K562 (cell line): ENCODE results near the gene KCNB1. TPM values are rescaled to one million over a fixed set of nuclear protein-coding genes. Genes with fewer than 3 reads are reported as not detected.

Source experiments
- ATAC-seq: fragments of 200-7000 bp; cut with Tn5 transposase; 3 replicates; pipeline ENCODE4 v1.9.1; 2020; ENCODE audit warnings: moderate library complexity
- BruUV-seq: library from RNA; stranded (reverse); fragments of 400-500 nt; replicated peaks from 2 replicates; lab custom pipeline; 2021; lab: Mats Ljungman, UMichigan
- CTCF ChIA-PET: fragments of 300-600 bp; formaldehyde crosslinking; extraction: SDS; loops from one replicate; lab custom pipeline; 2021; ENCODE audit warnings: low intra/inter-chr PET ratio; lab: Yijun Ruan, JAX
- POLR2A ChIA-PET: fragments of 300-600, 350-650 bp; sonication (Branson Sonifier 250); formaldehyde crosslinking; extraction: SDS; loops from one replicate; lab custom pipeline; 2021; ENCODE audit warnings: antibody characterized with exemption, inconsistent platforms; lab: Yijun Ruan, JAX
- DNase-seq, 4 experiments: peaks; one replicate each; pipeline versions ENCODE4 v3.0.0 to v3.0.0-alpha.2; 2011 to 2018; ENCODE audit warnings: low spot score in 3 of 4, mixed read lengths in 3 of 4; ENCODE audit errors: extremely low read depth in 1 of 4
- FAIRE-seq: peaks from 2 replicates; lab custom pipeline; 2011; peaks lifted over from hg19 to GRCh38; lab: Jason Lieb, UNC
- H2AFZ ChIP-seq: 2 replicates; pipeline ENCODE4 v1.6.0; 2011; ENCODE audit warnings: low read depth, low read length, control low read depth, inconsistent platforms
- H3K27ac ChIP-seq: fragments of 200-600 bp; 3 replicates; pipeline ENCODE4 v1.8.0; 2011; ENCODE audit warnings: low read depth, mild to moderate bottlenecking, control low read depth, inconsistent platforms, low read length, moderate library complexity, mixed read lengths; ENCODE audit errors: extremely low read depth
- H3K27me3 ChIP-seq, 2 experiments: fragments of 300-600 bp in 1 of 2; 2 replicates in 1 of 2; 3 replicates in 1 of 2; pipeline versions ENCODE4 v1.6.0 to v1.8.0; 2011; ENCODE audit warnings: inconsistent platforms in 2 of 2, low read length in 2 of 2, mild to moderate bottlenecking in 1 of 2, mixed read lengths in 1 of 2, moderate library complexity in 1 of 2; ENCODE audit not compliant: control insufficient read depth in 2 of 2, insufficient read depth in 2 of 2
- H3K36me3 ChIP-seq: fragments of 300-600 bp; 3 replicates; pipeline ENCODE4 v1.8.0; 2011; ENCODE audit warnings: mild to moderate bottlenecking, low read length, inconsistent platforms; ENCODE audit not compliant: control insufficient read depth, insufficient read depth
- H3K4me1 ChIP-seq, 2 experiments: fragments of 200-600 bp in 1 of 2; replicated peaks in 1 of 2; 2 replicates in 1 of 2; 3 replicates in 1 of 2; pipeline versions ENCODE4 v1.5.1 to v1.8.0; 2011; ENCODE audit warnings: inconsistent platforms in 2 of 2, low read length in 2 of 2, mild to moderate bottlenecking in 1 of 2, mixed read lengths in 1 of 2, moderate library complexity in 1 of 2; ENCODE audit not compliant: control insufficient read depth in 2 of 2, insufficient read depth in 2 of 2
- H3K4me2 ChIP-seq: 2 replicates; pipeline ENCODE4 v1.6.1; 2011; ENCODE audit warnings: low read length, control low read depth, inconsistent platforms, mixed read lengths; ENCODE audit not compliant: insufficient read depth
- H3K4me3 ChIP-seq: fragments of 200-600 bp; sonication (generic), shearing (Covaris generic); 2 replicates; pipeline ENCODE4 v1.5.1; 2016; ENCODE audit warnings: control low read depth, inconsistent platforms
- H3K79me2 ChIP-seq: fragments of 200-600 bp; 3 replicates; pipeline ENCODE4 v1.8.0; 2011; ENCODE audit warnings: low read length, inconsistent platforms; ENCODE audit not compliant: control insufficient read depth, insufficient read depth
- H3K9ac ChIP-seq, 2 experiments: 2 replicates each; pipeline versions ENCODE4 v1.6.0 to v1.6.1; 2011; ENCODE audit warnings: low read depth in 2 of 2, low read length in 2 of 2, control low read depth in 1 of 2, inconsistent platforms in 1 of 2, mild to moderate bottlenecking in 1 of 2, mixed read lengths in 1 of 2; ENCODE audit not compliant: insufficient read depth in 1 of 2
- H3K9me1 ChIP-seq: one replicate; pipeline ENCODE4 v1.6.0; 2011; ENCODE audit warnings: inconsistent platforms, mild to moderate bottlenecking, low read length, moderate library complexity; ENCODE audit not compliant: control insufficient read depth, insufficient read depth
- H3K9me3 ChIP-seq: replicated peaks from 2 replicates; pipeline ENCODE4 v1.5.1; 2011; ENCODE audit warnings: low read depth, low read length, inconsistent platforms; ENCODE audit not compliant: control insufficient read depth, insufficient read depth
- H4K20me1 ChIP-seq: replicated peaks from 2 replicates; pipeline ENCODE4 v1.6.1; 2011; ENCODE audit warnings: low read length, inconsistent platforms, mixed read lengths; ENCODE audit not compliant: control insufficient read depth, insufficient read depth
- CAMTA2 ChIP-seq: fragments of 250-450 bp; sonication (Bioruptor Pico); conservative IDR thresholded peaks from 2 replicates; pipeline ENCODE4 v1.5.1; 2022
- KDM2B ChIP-seq: fragments of 250-450 bp; sonication (Bioruptor Pico); IDR thresholded peaks from 2 replicates; pipeline ENCODE4 v1.8.0; 2021; ENCODE audit warnings: mild to moderate bottlenecking, moderate library complexity
- KHSRP ChIP-seq: fragments of 450-650 bp; IDR thresholded peaks from 2 replicates; pipeline ENCODE4 v1.6.1; 2017
- PHTF2 ChIP-seq: fragments of 250-450 bp; sonication (Bioruptor Pico); IDR thresholded peaks from 2 replicates; pipeline ENCODE4 v1.5.0; 2021; ENCODE audit warnings: mild to moderate bottlenecking
- STAT6 ChIP-seq: sonication (generic); formaldehyde crosslinking; IDR thresholded peaks from 2 replicates; pipeline ENCODE4 v1.8.1; 2023; ENCODE audit warnings: mild to moderate bottlenecking, missing genetic modification reagents
- THAP12 ChIP-seq: fragments of 250-450 bp; sonication (Bioruptor Pico); IDR thresholded peaks from 2 replicates; pipeline ENCODE4 v1.9.0; 2021; ENCODE audit warnings: mild to moderate bottlenecking, inconsistent platforms
- ZBTB34 ChIP-seq: fragments of 250-450 bp; sonication (Bioruptor Pico); IDR thresholded peaks from 2 replicates; pipeline ENCODE4 v1.8.0; 2021; ENCODE audit warnings: mild to moderate bottlenecking, moderate library complexity
- ZNF282 ChIP-seq: sonication (generic); formaldehyde crosslinking; IDR thresholded peaks from 2 replicates; pipeline ENCODE4 v1.8.1; 2023; ENCODE audit warnings: missing genetic modification reagents
- WGBS: fragments of 100-300 bp; shearing (Covaris generic); methylation state at CpG from one replicate; pipeline ENCODE4 v1.1.6; 2016; ENCODE audit warnings: low coverage, mixed read lengths; ENCODE audit not compliant: insufficient coverage; ENCODE audit errors: missing lambda C conversion rate; 5-methylcytosine and 5-hydroxymethylcytosine counted together
- in situ Hi-C: fragments of 300-500 bp; cut with MboI; formaldehyde crosslinking; loops from 4 replicates; pipeline ENCODE4 v1.15.0; 2018; ENCODE audit warnings: inconsistent platforms, mixed read lengths
- intact Hi-C: fragments of 100-400 bp; cut with micrococcal nuclease; formaldehyde crosslinking; loops from 2 replicates; pipeline ENCODE4 v1.14.2; 2022
- polyA plus RNA-seq, 8 experiments: library from polyadenylated mRNA; depleted of rRNA in 4 of 8; stranded (reverse) in 5 of 8; unstranded in 3 of 8; fragments of >200 nt; fragmentation: Nextera tagmentation in 2 of 8; fragmentation: Illumina TruSeq in 1 of 8; extraction: Ambion mirVana in 2 of 8; extraction: Trizol in 1 of 8; gene quantifications; 2 replicates each; pipeline versions ENCODE4 v1.2.1 to v1.2.3, GENCODE V29; 2011 to 2014; ENCODE audit warnings: inconsistent platforms in 1 of 8, missing spikeins in 1 of 8
- total RNA-seq, 7 experiments: library from RNA; depleted of rRNA in 6 of 7; stranded (reverse); fragments of >200 nt in 6 of 7; fragmentation: Illumina TruSeq in 2 of 7; extraction: Trizol in 2 of 7; gene quantifications; 2 replicates each; pipeline versions ENCODE4 v1.2.1 to v1.2.3, GENCODE V29; 2011 to 2021; ENCODE audit warnings: low replicate concordance in 1 of 7

Gene KCNB1
- total and polyA plus RNA-seq, 9 of the 15 experiments (the other 6 are each of a cell fraction or from before 2014, with no cell fraction given): 0.01 to 0.06 TPM; not detected in 7

GRCh38 chr20:49437057-49437456, 45.4 kb downstream of the KCNB1 start:
- POLR2A ChIA-PET: interaction anchor here (1.2 kb wide), 1 partner anchor 9 kb away, joined by 3 read pairs; no protein-coding TSS in a partner anchor
- no TSS peak for BruUV-seq
- DNase-seq (no peak), ATAC-seq (no peak), FAIRE-seq (no peak)
- intact Hi-C loops: no loop called here
- WGBS: 4% methylated on average over 3 of the region's 3 CpGs
- H3K4me3 ChIP-seq: no peak overlapping the region
- no peaks in the 10 kb centered on the region for H3K36me3 ChIP-seq
- H3K4me1 ChIP-seq: no peaks in the 10 kb centered on the region
- no peak overlapping the region for H3K27ac ChIP-seq
- H4K20me1 ChIP-seq: no peaks in the 10 kb centered on the region; the same call in 1 of the 2 replicates
- no peak for TF ChIP-seq KDM2B (CRISPR knock-in tag)
- no peak for TF ChIP-seq ZNF282 (CRISPR knock-in tag)
- TF ChIP-seq PHTF2 (CRISPR knock-in tag): no peak
- no peak for TF ChIP-seq KHSRP
- TF ChIP-seq ZBTB34 (CRISPR knock-in tag): no peak
- no peak for TF ChIP-seq THAP12 (CRISPR knock-in tag)
- no peak for TF ChIP-seq CAMTA2 (CRISPR knock-in tag)
- no peak for TF ChIP-seq STAT6
- TF ChIP-seq, all 486 proteins: peak for 0
- H2AFZ ChIP-seq: no peak overlapping the region
- H3K79me2 ChIP-seq: no peaks in the 10 kb centered on the region
- no peaks in the 10 kb centered on the region for H3K9me3 ChIP-seq
- in situ Hi-C loops: no loop called here
- H3K27me3 ChIP-seq: peaks cover 9 to 63% of the 10 kb centered on the region in 2 experiments; a peak in 4 of 5 replicates
- CTCF ChIA-PET: no interaction called here
- H3K4me2 ChIP-seq: no peak overlapping the region
- H3K9ac ChIP-seq: no peak overlapping the region
- H3K9me1 ChIP-seq: no peaks in the 10 kb centered on the region
